Activated T-cell treated with anti-CD3 and anti-CD28 coated beads, Interleukin-2, amount 50 U/mL, for 72 hours (primary cell): ENCODE measurements around the gene PRKCA. TPM values are rescaled to one million over a fixed set of nuclear protein-coding genes. Genes with fewer than 3 reads are reported as not detected.
"Not testable (repeated sequence)": the region's sequence is repeated elsewhere in the genome, so short reads cannot be mapped to it uniquely, and the experiment has no call there.

ENCODE experiments used
- ATAC-seq, 2 donors: fragments of 150-1000 bp; cut with Tn5 transposase; replicated peaks in 1 of 2; 2 replicates each; pipeline ENCODE4 v1.10.0; 2021; ENCODE audit warnings: moderate library complexity in 2 of 2, mild to moderate bottlenecking in 1 of 2
- DNase-seq, 2 donors: peaks; one replicate each; pipeline ENCODE4 v3.0.0; 2021 to 2022; ENCODE audit warnings: mixed read lengths in 1 of 2
- H3K27ac Mint-ChIP-seq: one replicate; pipeline ENCODE4 v1.8.0; 2022; ENCODE audit warnings: mild to moderate bottlenecking, moderate library complexity, mixed read lengths
- H3K27me3 Mint-ChIP-seq: one replicate; pipeline ENCODE4 v1.8.0; 2022; ENCODE audit warnings: low read depth, mixed read lengths
- H3K36me3 Mint-ChIP-seq, 2 donors: one replicate each; pipeline ENCODE4 v1.8.0; 2022; ENCODE audit warnings: mixed read lengths in 2 of 2, mild to moderate bottlenecking in 1 of 2; ENCODE audit not compliant: insufficient read depth in 2 of 2
- H3K4me1 Mint-ChIP-seq: one replicate; pipeline ENCODE4 v1.8.0; 2022; ENCODE audit warnings: low read depth, mixed read lengths
- H3K4me3 Mint-ChIP-seq, 2 donors: one replicate each; pipeline ENCODE4 v1.8.0; 2022; ENCODE audit warnings: mild to moderate bottlenecking in 2 of 2, mixed read lengths in 2 of 2, moderate library complexity in 2 of 2
- H3K9me3 Mint-ChIP-seq, 2 donors: one replicate each; pipeline ENCODE4 v1.8.0; 2022; ENCODE audit warnings: mixed read lengths in 2 of 2
- total RNA-seq, 2 donors: library from RNA; stranded (reverse); gene quantifications; one replicate each; pipeline ENCODE4 v1.2.3, GENCODE V29; 2022

The PRKCA gene
- total RNA-seq, 2 donors from 2014 or later: 126 to 138 TPM

DNA sequence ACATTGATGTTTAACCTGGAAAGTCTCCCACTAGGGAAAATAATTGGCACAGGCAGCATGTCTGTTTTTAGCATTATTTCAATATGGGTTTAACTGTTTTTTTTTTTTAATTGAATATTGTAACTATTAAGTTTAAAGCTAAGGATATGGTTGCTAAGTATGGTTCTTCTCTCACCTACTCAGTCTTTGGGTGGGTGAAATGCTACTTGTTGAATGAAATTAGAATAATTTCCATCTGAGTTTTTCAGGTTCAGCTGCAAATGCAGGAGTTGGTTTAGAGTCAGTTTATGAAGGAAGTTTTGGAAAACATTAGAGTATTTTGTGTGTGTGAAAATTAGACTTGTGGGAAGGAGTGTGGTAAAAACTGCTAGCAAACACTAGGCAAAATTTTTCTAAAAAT, 93.5 kb downstream of the PRKCA start:
- Mint-ChIP-seq H3K4me3 (no peak overlapping the region), H3K36me3 (peaks cover 10 to 22% of the 10 kb centered on the region in 2 donors), H3K27me3 (no peaks in the 10 kb centered on the region), H3K4me1 (peaks cover 91% of the 10 kb centered on the region), H3K27ac (no peak overlapping the region), H3K9me3 (peaks cover 0 to 4% of the 10 kb centered on the region in 2 donors)
- ATAC-seq (no peak), DNase-seq (no peak)

GRCh38 chr17:66397486-66397885, 95.1 kb downstream of the PRKCA start:
- H3K4me1 Mint-ChIP-seq: peaks cover 91% of the 10 kb centered on the region
- peak; percentile 66 to 79 for ATAC-seq
- no peak overlapping the region for H3K27ac Mint-ChIP-seq
- H3K4me3 Mint-ChIP-seq: peak overlapping the region; percentile 50 to 77
- peaks cover 0 to 4% of the 10 kb centered on the region in 2 donors for H3K9me3 Mint-ChIP-seq
- DNase-seq: peak; percentile 12 to 21
- no peaks in the 10 kb centered on the region for H3K27me3 Mint-ChIP-seq
- peaks cover 8 to 22% of the 10 kb centered on the region in 2 donors for H3K36me3 Mint-ChIP-seq

DNA sequence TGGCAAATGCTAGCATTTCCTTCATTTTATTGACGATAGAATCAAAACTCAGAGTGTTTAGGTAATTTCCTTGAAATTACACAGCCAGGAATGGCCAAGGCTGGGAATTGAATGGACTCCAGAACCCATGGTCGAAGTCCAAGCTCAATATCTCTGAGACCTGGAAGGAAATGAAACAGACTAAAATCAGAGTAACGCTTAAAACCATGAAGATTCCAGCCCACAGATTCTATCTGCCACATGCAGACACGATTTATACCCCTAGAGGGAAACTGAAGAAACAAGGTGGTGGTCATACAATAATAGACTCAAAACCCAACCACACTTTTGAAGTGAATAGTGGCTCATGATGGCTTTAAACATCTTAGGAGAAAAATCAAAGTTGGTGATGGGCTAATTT, 95.6 kb downstream of the PRKCA start:
- H3K36me3 Mint-ChIP-seq: peaks cover 8 to 22% of the 10 kb centered on the region in 2 donors

DNA sequence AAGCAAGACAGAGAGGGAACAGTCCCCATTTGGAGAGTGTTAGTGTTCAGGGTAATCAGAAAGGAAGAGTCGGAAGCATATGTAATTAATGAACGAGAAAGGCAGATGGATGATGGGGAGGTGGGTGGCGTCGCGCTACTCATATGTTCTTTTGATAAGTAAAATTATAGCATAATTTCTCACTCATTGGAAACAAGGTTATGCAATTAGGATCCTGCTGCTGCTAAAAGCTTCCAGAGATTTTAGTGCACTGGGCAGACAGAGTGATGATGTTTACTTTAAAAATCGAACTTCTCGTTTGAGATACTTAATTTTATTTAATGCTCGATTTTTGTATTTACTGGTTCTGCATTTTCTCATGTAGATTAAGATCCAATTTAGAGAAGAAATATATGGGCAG, 96.2 kb downstream of the PRKCA start:
- ATAC-seq (no peak), DNase-seq (no peak)
- peak overlapping the region; percentile 41 to 77 for H3K4me3 Mint-ChIP-seq
- peak overlapping the region; percentile 51 for H3K27ac Mint-ChIP-seq
- peaks cover 8 to 22% of the 10 kb centered on the region in 2 donors for H3K36me3 Mint-ChIP-seq
- H3K4me1 Mint-ChIP-seq: peaks cover 93% of the 10 kb centered on the region
- H3K27me3 Mint-ChIP-seq: no peaks in the 10 kb centered on the region
- H3K9me3 Mint-ChIP-seq: peaks cover 0 to 4% of the 10 kb centered on the region in 2 donors

More for the DNA sequence above, 95.6 kb downstream of the PRKCA start:
- DNase-seq: no peak
- Mint-ChIP-seq H3K4me1 (peaks cover 91% of the 10 kb centered on the region), H3K9me3 (peaks cover 0 to 4% of the 10 kb centered on the region in 2 donors), H3K27ac (peak overlapping the region; percentile 51), H3K4me3 (peak overlapping the region; percentile 41 to 77), H3K27me3 (no peaks in the 10 kb centered on the region)
- no peak for ATAC-seq

GRCh38 chr17:66399441-66399840, 97.0 kb downstream of the PRKCA start:
- ATAC-seq (peak; percentile 73 to 75), DNase-seq (peak in 1 of 2 donors; percentile 14)
- H3K4me3 Mint-ChIP-seq: peak overlapping the region; percentile 41 to 77
- H3K9me3 Mint-ChIP-seq: peaks cover 0 to 4% of the 10 kb centered on the region in 2 donors
- peak overlapping the region; percentile 89 for H3K27ac Mint-ChIP-seq
- peaks cover 7 to 15% of the 10 kb centered on the region in 2 donors for H3K36me3 Mint-ChIP-seq
- H3K27me3 Mint-ChIP-seq: no peaks in the 10 kb centered on the region
- H3K4me1 Mint-ChIP-seq: peaks cover 94% of the 10 kb centered on the region

DNA sequence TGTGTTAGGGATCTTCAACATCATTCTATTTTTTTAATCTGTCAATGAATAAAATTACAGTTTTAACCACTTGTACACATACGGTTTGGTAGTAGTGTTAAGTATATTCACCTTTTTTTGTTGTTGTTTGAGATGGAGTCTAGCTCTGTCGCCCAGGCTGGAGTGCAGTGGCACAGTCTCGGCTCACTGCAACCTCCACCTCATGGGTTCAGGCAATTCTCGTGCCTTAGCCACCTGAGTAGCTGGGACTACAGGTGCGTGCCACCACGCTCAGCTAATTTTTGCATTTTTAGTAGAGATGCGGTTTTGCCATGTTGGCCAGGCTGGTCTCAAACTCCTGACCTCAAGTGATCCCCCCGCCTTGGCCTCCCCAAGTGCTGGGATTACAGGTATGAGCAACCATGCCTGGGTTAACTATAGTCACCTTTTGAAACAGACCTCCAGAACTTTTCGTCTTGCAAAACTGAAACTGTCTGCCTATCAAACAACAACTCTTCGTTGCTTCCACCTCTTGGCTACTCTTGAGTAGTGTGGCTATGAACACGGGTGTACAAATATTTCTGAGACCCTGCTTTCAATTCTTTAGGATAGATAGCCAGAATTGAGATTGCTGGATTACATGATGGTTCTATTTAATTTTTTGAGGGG, 97.8 kb downstream of the PRKCA start:
- H3K9me3 Mint-ChIP-seq, H3K36me3 Mint-ChIP-seq, H3K27me3 Mint-ChIP-seq: not testable (repeated sequence)
- Mint-ChIP-seq H3K4me3 (peak overlapping the region; percentile 21 to 35), H3K4me1 (peaks cover 94% of the 10 kb centered on the region), H3K27ac (peak overlapping the region; percentile 89)
- ATAC-seq (peak; percentile 23 to 33), DNase-seq (peak; percentile 25 to 30)

- no peaks in the 10 kb centered on the region for H3K27me3 Mint-ChIP-seq
- peaks cover 94% of the 10 kb centered on the region for H3K4me1 Mint-ChIP-seq
- peaks cover 6 to 9% of the 10 kb centered on the region in 2 donors for H3K36me3 Mint-ChIP-seq
These were observed 98.3 kb downstream of the PRKCA start for GRCh38 chr17:66400698-66401097.

DNA sequence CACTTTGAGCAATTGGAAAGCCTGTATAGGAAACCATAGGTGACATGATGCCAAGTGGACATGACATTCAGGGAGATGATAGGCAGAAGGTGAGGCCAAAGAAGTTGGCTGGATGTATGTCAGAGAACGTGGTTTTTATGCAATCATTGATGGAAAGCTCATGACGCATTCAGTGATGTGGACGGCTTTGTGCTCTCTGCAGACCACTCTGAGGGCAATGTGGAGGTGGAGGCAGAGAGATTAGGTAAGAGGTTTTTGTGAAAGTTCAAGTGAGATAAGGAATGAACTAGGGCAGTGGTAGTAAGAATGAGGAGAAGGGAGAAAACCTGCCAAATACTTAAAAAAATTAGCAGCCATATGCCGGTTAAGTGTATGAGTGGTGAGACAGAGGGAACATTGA, 99.0 kb downstream of the PRKCA start:
- peak; percentile 36 to 48 for DNase-seq
- H3K27me3 Mint-ChIP-seq: no peaks in the 10 kb centered on the region
- H3K4me3 Mint-ChIP-seq: peak overlapping the region in 1 of 2 donors; percentile 35
- ATAC-seq: peak; percentile 51 to 54
- peaks cover 6 to 9% of the 10 kb centered on the region in 2 donors for H3K36me3 Mint-ChIP-seq
- peaks cover 94% of the 10 kb centered on the region for H3K4me1 Mint-ChIP-seq
- peak overlapping the region; percentile 13 for H3K27ac Mint-ChIP-seq
- H3K9me3 Mint-ChIP-seq: no peaks in the 10 kb centered on the region

More at GRCh38 chr17:66400698-66401097, 98.3 kb downstream of the PRKCA start:
- ATAC-seq (no peak), DNase-seq (no peak)
- H3K27ac Mint-ChIP-seq: peak overlapping the region; percentile 13
- H3K9me3 Mint-ChIP-seq: no peaks in the 10 kb centered on the region
- H3K4me3 Mint-ChIP-seq: peak overlapping the region; percentile 35 to 46

DNA sequence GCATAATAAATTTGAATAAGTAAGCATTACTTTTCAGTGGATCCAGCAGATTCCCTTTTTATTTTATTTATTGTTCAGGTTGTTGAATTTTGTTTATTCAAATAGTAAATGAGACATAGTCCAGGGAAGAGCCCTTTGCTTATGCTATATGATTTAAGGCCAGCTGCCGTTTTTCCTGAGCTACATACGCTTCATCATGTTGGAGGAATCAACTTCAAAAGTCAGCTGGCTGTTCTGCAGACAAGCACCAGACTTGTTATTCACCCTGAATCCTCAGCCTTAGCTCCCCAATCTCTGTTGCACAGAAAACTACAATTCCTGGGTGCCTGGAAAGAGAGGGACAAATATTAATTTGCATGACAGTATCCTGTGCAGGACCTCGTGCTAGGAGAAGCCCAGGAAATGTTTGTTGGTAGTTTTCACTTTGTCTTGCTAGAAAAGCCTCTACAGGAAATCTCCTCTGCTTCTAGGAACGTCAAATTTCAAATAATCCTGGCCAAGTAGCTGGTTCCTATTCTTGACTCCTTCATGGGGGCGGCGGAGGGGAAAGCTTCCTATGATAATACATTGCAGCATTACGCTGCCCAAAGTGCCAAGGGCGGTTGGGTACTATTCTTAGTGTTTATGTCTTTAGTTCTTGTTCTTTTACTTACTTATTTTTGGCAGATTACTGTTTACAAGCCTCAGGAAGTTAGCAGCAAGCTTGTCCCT, 101.6 kb downstream of the PRKCA start:
- Mint-ChIP-seq H3K9me3 (no peaks in the 10 kb centered on the region), H3K4me3 (peak overlapping the region; percentile 37 to 42)

GRCh38 chr17:66405836-66406677, 103.6 kb downstream of the PRKCA start:
- Mint-ChIP-seq H3K27me3 (no peaks in the 10 kb centered on the region), H3K27ac (peak overlapping the region; percentile 94), H3K9me3 (no peaks in the 10 kb centered on the region), H3K36me3 (peaks cover 0 to 7% of the 10 kb centered on the region in 2 donors), H3K4me3 (peak overlapping the region; percentile 83 to 95), H3K4me1 (peaks cover 91% of the 10 kb centered on the region)
- no peak for ATAC-seq
- DNase-seq: no peak

More for the DNA sequence above, 101.6 kb downstream of the PRKCA start:
- ATAC-seq: no peak
- H3K4me1 Mint-ChIP-seq: peaks cover 93% of the 10 kb centered on the region
- peaks cover 3 to 10% of the 10 kb centered on the region in 2 donors for H3K36me3 Mint-ChIP-seq
- no peaks in the 10 kb centered on the region for H3K27me3 Mint-ChIP-seq
- DNase-seq: no peak
- peak overlapping the region; percentile 25 for H3K27ac Mint-ChIP-seq

DNA sequence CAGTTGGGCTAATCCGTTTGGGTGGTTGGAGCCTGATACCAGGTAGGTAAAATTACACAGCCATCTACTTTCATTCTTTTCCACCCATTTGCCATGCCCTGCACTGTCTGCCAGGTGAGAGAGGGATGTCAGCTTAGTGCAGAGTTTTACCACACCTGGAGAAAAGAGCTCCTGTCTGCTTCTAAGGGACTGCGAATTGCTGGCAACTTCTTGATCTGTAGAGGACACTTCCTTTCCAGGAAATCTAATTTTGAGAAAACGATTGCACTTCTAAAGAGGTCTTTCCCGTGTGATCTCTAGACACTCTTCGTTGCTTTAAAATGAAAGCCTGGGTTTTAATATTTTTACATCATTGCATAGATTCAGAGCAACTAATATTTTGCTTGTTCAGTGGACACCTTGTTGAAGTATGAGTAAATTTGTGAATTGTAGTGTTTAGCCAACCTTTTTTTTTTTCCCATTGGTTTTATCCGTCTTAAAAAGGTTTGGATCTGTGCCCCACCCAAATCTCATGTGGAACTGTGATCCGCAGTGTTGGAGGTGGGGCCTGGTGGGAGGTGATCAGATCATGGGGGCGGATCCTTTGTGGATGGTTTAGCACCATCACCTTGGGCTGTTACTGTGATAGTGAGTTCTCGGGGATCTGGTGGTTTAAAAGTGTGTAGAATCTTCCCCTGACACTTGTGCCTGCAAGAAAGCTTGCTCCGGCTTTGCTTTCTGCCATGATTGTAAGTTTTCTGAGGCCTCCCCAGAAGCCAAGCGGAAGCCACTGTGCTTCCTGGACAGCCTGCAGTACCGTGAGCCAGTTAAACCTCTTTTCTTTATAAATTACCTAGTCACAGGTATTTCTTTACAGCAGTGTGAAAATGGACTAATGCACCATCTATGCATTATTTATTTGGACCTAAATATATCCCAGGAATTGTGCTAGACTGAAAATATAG, 104.6 kb downstream of the PRKCA start:
- Mint-ChIP-seq H3K27ac (peak overlapping the region; percentile 94), H3K4me3 (peak overlapping the region; percentile 83 to 95), H3K27me3 (no peaks in the 10 kb centered on the region), H3K4me1 (peaks cover 88% of the 10 kb centered on the region), H3K9me3 (no peaks in the 10 kb centered on the region), H3K36me3 (peaks cover 0 to 3% of the 10 kb centered on the region in 2 donors)
- DNase-seq (no peak), ATAC-seq (peak; percentile 45 to 57)

DNA sequence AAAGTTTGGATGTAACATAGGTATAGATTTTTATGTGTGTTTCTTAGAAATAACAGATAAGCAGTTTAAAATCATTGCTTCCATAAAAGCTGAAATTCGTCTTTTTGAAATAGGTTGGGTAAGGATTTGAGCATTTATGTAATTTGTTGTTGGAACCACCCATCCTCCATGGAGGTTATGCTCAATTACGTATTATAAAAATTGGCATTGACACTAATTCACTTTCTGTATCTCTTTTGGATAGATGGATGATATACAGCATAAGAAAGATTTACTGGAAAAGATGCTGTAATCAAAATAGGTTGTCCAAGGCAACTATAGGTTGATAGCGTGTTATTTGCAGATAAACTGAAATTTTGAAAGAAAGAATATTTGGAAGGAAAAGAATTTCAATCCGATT, 105.5 kb downstream of the PRKCA start:
- H3K27me3 Mint-ChIP-seq: no peaks in the 10 kb centered on the region

More for the DNA sequence above, 105.5 kb downstream of the PRKCA start:
- ATAC-seq: no peak
- Mint-ChIP-seq H3K36me3 (peaks cover 0 to 7% of the 10 kb centered on the region in 2 donors), H3K27ac (no peak overlapping the region), H3K4me1 (peaks cover 84% of the 10 kb centered on the region), H3K9me3 (no peaks in the 10 kb centered on the region), H3K4me3 (peak overlapping the region; percentile 36 to 83)
- DNase-seq: no peak
